T-cell (primary cell): ENCODE results near the gene LYRM4. TPM values are rescaled to one million over a fixed set of nuclear protein-coding genes. Genes with fewer than 3 reads are reported as not detected.

Source experiments
- ATAC-seq, 4 experiments: fragments of 200-7000 bp in 3 of 4; fragments of 150-1000 bp in 1 of 4; cut with Tn5 transposase; replicated peaks in 1 of 4; 1 replicate in 3 of 4; 2 replicates in 1 of 4; pipeline ENCODE4 v1.10.0; 2021; ENCODE audit warnings: moderate library complexity in 3 of 4, mild to moderate bottlenecking in 2 of 4, moderate number of reproducible peaks in 1 of 4
- CTCF ChIA-PET, 2 donors: fragments of 300-600 bp; sonication (Branson Sonifier 250); formaldehyde crosslinking; loops; one replicate each; lab custom pipeline; 2022; ENCODE audit warnings: antibody characterized with exemption in 2 of 2; lab: Charles Lee
- POLR2A ChIA-PET, 2 donors: fragments of 300-600 bp; sonication (Branson Sonifier 250); formaldehyde crosslinking; loops; one replicate each; lab custom pipeline; 2022; ENCODE audit warnings: antibody characterized with exemption in 2 of 2; lab: Charles Lee
- DNase-seq, 35 experiments: peaks; one replicate each; pipeline versions ENCODE4 v3.0.0 to v3.0.0-alpha.2; 2013 to 2023
- H3K27ac ChIP-seq: one replicate; pipeline ENCODE4 v1.5.1; 2013; ENCODE audit warnings: low read length
- H3K27me3 ChIP-seq, 2 experiments: replicated peaks in 1 of 2; 1 replicate in 1 of 2; 2 replicates in 1 of 2; pipeline versions ENCODE4 v1.6.1 to v1.7.0; 2013; ENCODE audit warnings: low read length in 1 of 2, mixed read lengths in 1 of 2; ENCODE audit not compliant: control insufficient read depth in 2 of 2, insufficient read depth in 2 of 2; ENCODE audit errors: extremely low read depth in 1 of 2
- H3K36me3 ChIP-seq, 2 donors: 1 replicate in 1 of 2; 2 replicates in 1 of 2; pipeline versions ENCODE4 v1.6.1 to v1.7.0; 2013; ENCODE audit warnings: low read length in 1 of 2; ENCODE audit not compliant: control insufficient read depth in 2 of 2, insufficient read depth in 1 of 2; ENCODE audit errors: extremely low read depth in 1 of 2
- H3K4me1 ChIP-seq, 2 experiments: 1 replicate in 1 of 2; 2 replicates in 1 of 2; pipeline versions ENCODE4 v1.6.1 to v1.7.0; 2013; ENCODE audit warnings: low read length in 2 of 2, mixed read lengths in 1 of 2; ENCODE audit not compliant: insufficient read depth in 2 of 2, control insufficient read depth in 1 of 2; ENCODE audit errors: extremely low read depth in 1 of 2
- H3K4me3 ChIP-seq, 2 donors: 1 replicate in 1 of 2; 2 replicates in 1 of 2; pipeline versions ENCODE4 v1.5.1 to v1.7.0; 2013; ENCODE audit warnings: mild to moderate bottlenecking in 2 of 2, low read length in 1 of 2, moderate library complexity in 1 of 2; ENCODE audit not compliant: control insufficient read depth in 1 of 2; ENCODE audit errors: extremely low read depth in 1 of 2
- H3K9me3 ChIP-seq: 2 replicates; pipeline ENCODE4 v1.7.0; 2013
- H3K27ac Mint-ChIP-seq, 2 donors: one replicate each; pipeline ENCODE4 v1.8.0; 2020 to 2021; ENCODE audit warnings: mild to moderate bottlenecking in 2 of 2, mixed read lengths in 2 of 2
- H3K27me3 Mint-ChIP-seq, 2 donors: one replicate each; pipeline ENCODE4 v1.8.0; 2021 to 2022; ENCODE audit warnings: mixed read lengths in 2 of 2
- H3K36me3 Mint-ChIP-seq: one replicate; pipeline ENCODE4 v1.8.0; 2021; ENCODE audit warnings: mixed read lengths
- H3K4me1 Mint-ChIP-seq, 3 donors: one replicate each; pipeline ENCODE4 v1.8.0; 2020 to 2022; ENCODE audit warnings: mixed read lengths in 3 of 3, mild to moderate bottlenecking in 1 of 3
- H3K4me3 Mint-ChIP-seq, 3 donors: one replicate each; pipeline ENCODE4 v1.8.0; 2020 to 2022; ENCODE audit warnings: mild to moderate bottlenecking in 3 of 3, mixed read lengths in 3 of 3, moderate library complexity in 3 of 3
- H3K9me3 Mint-ChIP-seq, 3 donors: one replicate each; pipeline ENCODE4 v1.8.0; 2020 to 2022; ENCODE audit warnings: mixed read lengths in 3 of 3
- WGBS: methylation state at CpG from one replicate; pipeline ENCODE4 v1.1.5; 2013; ENCODE audit warnings: missing lambda C conversion rate; ENCODE audit not compliant: insufficient coverage; 5-methylcytosine and 5-hydroxymethylcytosine counted together
- total RNA-seq, 35 experiments: library from RNA in 6 of 35; stranded (reverse) in 6 of 35; fragments of 120-200 nt in 1 of 35; gene quantifications; one replicate each; pipeline versions ENCODE4 v1.2.1 to v1.2.4 and lab custom pipeline; 2013 to 2026

Gene LYRM4
- total RNA-seq, 5 donors from 2014 or later (not counting 1 experiment from before 2014, with no cell fraction given): 17.7 to 25.6 (median 20.4) TPM

GRCh38 chr6:5153186-5153585 is 107.6 kb downstream of the LYRM4 start:
- H3K4me3 Mint-ChIP-seq: no peak overlapping the region
- H3K36me3 Mint-ChIP-seq: no peaks in the 10 kb centered on the region
- no peak overlapping the region for H3K4me3 ChIP-seq
- no peak overlapping the region for H3K27ac Mint-ChIP-seq
- ATAC-seq (no peak), DNase-seq (no peak)
- CTCF ChIA-PET: interaction anchor here in 1 of 2 donors (0.6 kb wide), 1 partner anchor 10 kb away, joined by 5 read pairs; no protein-coding TSS in a partner anchor
- 89% methylated on average over 4 of the region's 5 CpGs for WGBS
- H3K9me3 ChIP-seq: no peaks in the 10 kb centered on the region
- H3K4me1 Mint-ChIP-seq: peaks cover 0 to 9% (median 0%) of the 10 kb centered on the region in 3 donors
- H3K27me3 ChIP-seq: no peaks in the 10 kb centered on the region
- POLR2A ChIA-PET: no interaction called here
- no peaks in the 10 kb centered on the region for H3K36me3 ChIP-seq
- no peaks in the 10 kb centered on the region for H3K9me3 Mint-ChIP-seq
- H3K27ac ChIP-seq: no peak overlapping the region
- no peaks in the 10 kb centered on the region for H3K27me3 Mint-ChIP-seq
- no peaks in the 10 kb centered on the region for H3K4me1 ChIP-seq

- Histone ChIP-seq H3K9me3 (no peaks in the 10 kb centered on the region), H3K36me3 (no peaks in the 10 kb centered on the region), H3K4me1 (no peaks in the 10 kb centered on the region), H3K27ac (no peak overlapping the region), H3K27me3 (no peaks in the 10 kb centered on the region), H3K4me3 (no peak overlapping the region)
- POLR2A ChIA-PET: no interaction called here
- WGBS: 72% methylated on average over 3 of the region's 9 CpGs
- CTCF ChIA-PET: interaction anchor here in 1 of 2 donors (1.4 kb wide), 1 partner anchor 9 kb away, joined by 5 read pairs; no protein-coding TSS in a partner anchor
- Mint-ChIP-seq H3K4me1 (peaks cover 0 to 5% (median 0%) of the 10 kb centered on the region in 3 donors), H3K27me3 (no peaks in the 10 kb centered on the region), H3K36me3 (no peaks in the 10 kb centered on the region), H3K9me3 (no peaks in the 10 kb centered on the region), H3K4me3 (no peak overlapping the region), H3K27ac (no peak overlapping the region)
- DNase-seq (no peak), ATAC-seq (no peak)
Measured at GRCh38 chr6:5152460-5152859, 108.3 kb downstream of the LYRM4 start.

GRCh38 chr6:5151955-5152401 is 108.8 kb downstream of the LYRM4 start:
- POLR2A ChIA-PET: no interaction called here
- Histone ChIP-seq H3K9me3 (no peaks in the 10 kb centered on the region), H3K4me3 (no peak overlapping the region), H3K4me1 (no peaks in the 10 kb centered on the region), H3K27me3 (no peaks in the 10 kb centered on the region), H3K36me3 (no peaks in the 10 kb centered on the region), H3K27ac (no peak overlapping the region)
- 80% methylated on average over 6 of the region's 7 CpGs for WGBS
- Mint-ChIP-seq H3K4me3 (no peak overlapping the region), H3K9me3 (no peaks in the 10 kb centered on the region), H3K27ac (no peak overlapping the region), H3K27me3 (no peaks in the 10 kb centered on the region), H3K36me3 (no peaks in the 10 kb centered on the region), H3K4me1 (peaks cover 0 to 5% (median 0%) of the 10 kb centered on the region in 3 donors)
- ATAC-seq (no peak), DNase-seq (no peak)
- CTCF ChIA-PET: interaction anchor here in 1 of 2 donors (1.4 kb wide), 1 partner anchor 8 kb away, joined by 5 read pairs; no protein-coding TSS in a partner anchor

- Histone ChIP-seq H3K4me3 (no peak overlapping the region), H3K27me3 (no peaks in the 10 kb centered on the region), H3K27ac (no peak overlapping the region), H3K36me3 (no peaks in the 10 kb centered on the region), H3K4me1 (no peaks in the 10 kb centered on the region), H3K9me3 (no peaks in the 10 kb centered on the region)
- POLR2A ChIA-PET: no interaction called here
- no peak for ATAC-seq
- CTCF ChIA-PET: interaction anchor here in 1 of 2 donors (1.4 kb wide), 1 partner anchor 8 kb away, joined by 5 read pairs; no protein-coding TSS in a partner anchor
- H3K27me3 Mint-ChIP-seq: no peaks in the 10 kb centered on the region
- no peak overlapping the region for H3K4me3 Mint-ChIP-seq
- H3K9me3 Mint-ChIP-seq: no peaks in the 10 kb centered on the region
- no peaks in the 10 kb centered on the region for H3K36me3 Mint-ChIP-seq
- WGBS: 81% methylated on average over 4 of the region's 9 CpGs
- DNase-seq: no peak
- no peak overlapping the region for H3K27ac Mint-ChIP-seq
- H3K4me1 Mint-ChIP-seq: peaks cover 0 to 5% (median 0%) of the 10 kb centered on the region in 3 donors
Measured at GRCh38 chr6:5151360-5151954, 109.3 kb downstream of the LYRM4 start.

- H3K4me1 Mint-ChIP-seq: peaks cover 0 to 5% (median 0%) of the 10 kb centered on the region in 3 donors
- H3K9me3 Mint-ChIP-seq: no peaks in the 10 kb centered on the region
- H3K4me3 Mint-ChIP-seq: no peak overlapping the region
- no peak overlapping the region for H3K4me3 ChIP-seq
- ChIA-PET CTCF (interaction anchor here (0.7 to 1.4 kb wide), 5 partner anchors 24 to 1231 kb away, joined by 3 to 8 read pairs (median 3); no protein-coding TSS in a partner anchor), POLR2A (no interaction called here)
- ATAC-seq (no peak), DNase-seq (no peak)
- H3K27me3 Mint-ChIP-seq: no peaks in the 10 kb centered on the region
- WGBS: 100% methylated on average over 3 of the region's 3 CpGs
- H3K27me3 ChIP-seq: no peaks in the 10 kb centered on the region
- H3K27ac Mint-ChIP-seq: no peak overlapping the region
- H3K27ac ChIP-seq: no peak overlapping the region
- H3K4me1 ChIP-seq: no peaks in the 10 kb centered on the region
- H3K36me3 ChIP-seq: no peaks in the 10 kb centered on the region
- H3K36me3 Mint-ChIP-seq: no peaks in the 10 kb centered on the region
- H3K9me3 ChIP-seq: no peaks in the 10 kb centered on the region
Measured at GRCh38 chr6:5150551-5151075, 110.1 kb downstream of the LYRM4 start.

GRCh38 chr6:5149891-5150290 is 110.9 kb downstream of the LYRM4 start:
- Mint-ChIP-seq H3K27ac (no peak overlapping the region), H3K27me3 (no peaks in the 10 kb centered on the region), H3K4me1 (peaks cover 0 to 5% (median 0%) of the 10 kb centered on the region in 3 donors), H3K36me3 (no peaks in the 10 kb centered on the region), H3K9me3 (no peaks in the 10 kb centered on the region), H3K4me3 (no peak overlapping the region)
- CTCF ChIA-PET: interaction anchor here (0.5 to 1.4 kb wide), 4 partner anchors 25 to 530 kb away, joined by 3 to 8 read pairs (median 4); no protein-coding TSS in a partner anchor
- no peaks in the 10 kb centered on the region for H3K36me3 ChIP-seq
- no peaks in the 10 kb centered on the region for H3K27me3 ChIP-seq
- H3K4me1 ChIP-seq: no peaks in the 10 kb centered on the region
- no peak overlapping the region for H3K4me3 ChIP-seq
- H3K9me3 ChIP-seq: no peaks in the 10 kb centered on the region
- 96% methylated on average over 3 of the region's 6 CpGs for WGBS
- no peak for DNase-seq
- POLR2A ChIA-PET: no interaction called here
- no peak for ATAC-seq
- no peak overlapping the region for H3K27ac ChIP-seq
